Ovary (tissue), 3 donors: ENCODE results near the gene RRP15.
A peak's percentile ranks its signal among the peaks of the same experiment; 100 is the strongest.

Source experiments
- EP300 ChIP-seq: sonication (generic); formaldehyde crosslinking; IDR thresholded peaks from one replicate; pipeline ENCODE4 v1.6.1; 2017; ENCODE audit warnings: antibody characterized with exemption
- POLR2A ChIP-seq: fragments of 450-650 bp; IDR thresholded peaks from one replicate; pipeline ENCODE4 v1.6.1; 2017; ENCODE audit warnings: antibody characterized with exemption, mild to moderate bottlenecking, moderate library complexity
- TF ChIP-seq, protein P1 (sequence below), 3 donors: fragments of 450-650 bp in 2 of 3; fragments of 200-600 bp in 1 of 3; IDR thresholded peaks; one replicate each; pipeline versions ENCODE4 v1.5.1 to v1.8.0; 2016 to 2022; ENCODE audit warnings: antibody characterized with exemption in 3 of 3, mild to moderate bottlenecking in 1 of 3
- donor health status: DM: no; HTN: no; CAD: no.

DNA sequence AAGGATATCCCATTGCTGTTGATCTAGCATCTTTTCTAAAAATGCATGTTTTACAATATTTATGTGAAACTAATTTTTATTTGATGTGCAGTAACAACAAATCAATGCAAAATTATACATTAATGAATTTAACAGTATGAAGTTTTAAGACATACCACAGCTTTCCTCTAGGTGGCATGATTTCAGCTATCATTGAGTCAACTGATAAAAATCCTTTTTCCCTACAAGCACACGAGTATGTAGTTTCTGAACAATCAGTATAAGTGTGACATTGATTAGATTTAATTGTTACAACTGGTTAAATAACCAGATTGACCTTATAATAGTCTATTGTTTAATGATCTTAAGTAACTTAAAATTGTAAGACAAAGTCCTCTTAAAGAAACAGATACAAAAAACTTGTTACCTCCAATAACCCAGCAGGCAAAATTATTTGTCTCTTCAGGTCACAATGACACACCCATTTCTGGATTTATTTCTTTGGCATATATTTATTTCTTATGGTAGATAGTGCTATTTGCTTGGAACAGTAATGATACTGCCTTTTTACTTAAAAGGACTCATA, 54.3 kb downstream of the RRP15 start:
- no peak for TF ChIP-seq EP300
- TF ChIP-seq, protein P1, sequence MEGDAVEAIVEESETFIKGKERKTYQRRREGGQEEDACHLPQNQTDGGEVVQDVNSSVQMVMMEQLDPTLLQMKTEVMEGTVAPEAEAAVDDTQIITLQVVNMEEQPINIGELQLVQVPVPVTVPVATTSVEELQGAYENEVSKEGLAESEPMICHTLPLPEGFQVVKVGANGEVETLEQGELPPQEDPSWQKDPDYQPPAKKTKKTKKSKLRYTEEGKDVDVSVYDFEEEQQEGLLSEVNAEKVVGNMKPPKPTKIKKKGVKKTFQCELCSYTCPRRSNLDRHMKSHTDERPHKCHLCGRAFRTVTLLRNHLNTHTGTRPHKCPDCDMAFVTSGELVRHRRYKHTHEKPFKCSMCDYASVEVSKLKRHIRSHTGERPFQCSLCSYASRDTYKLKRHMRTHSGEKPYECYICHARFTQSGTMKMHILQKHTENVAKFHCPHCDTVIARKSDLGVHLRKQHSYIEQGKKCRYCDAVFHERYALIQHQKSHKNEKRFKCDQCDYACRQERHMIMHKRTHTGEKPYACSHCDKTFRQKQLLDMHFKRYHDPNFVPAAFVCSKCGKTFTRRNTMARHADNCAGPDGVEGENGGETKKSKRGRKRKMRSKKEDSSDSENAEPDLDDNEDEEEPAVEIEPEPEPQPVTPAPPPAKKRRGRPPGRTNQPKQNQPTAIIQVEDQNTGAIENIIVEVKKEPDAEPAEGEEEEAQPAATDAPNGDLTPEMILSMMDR (IDR thresholded peaks at IDR 0.05): peak; percentile 50 to 63 (median 54)
- no peak for TF ChIP-seq POLR2A
